Measurements from ENCODE around the gene TLR10.

Gene TLR10

GRCh38 chr4:38723726-38724474 is 58.9 kb downstream of the TLR10 start:
- no peak for DNase-seq

- no peak for DNase-seq
Measured at GRCh38 chr4:38723114-38723513, 59.7 kb downstream of the TLR10 start.

Data from activated CD4-positive, alpha-beta T cell treated with anti-CD3 and anti-CD28 coated beads, Interleukin-2, amount 50 U/mL, for 4 hours (primary cell).